Neural progenitor cell (in vitro differentiated cells): Measurements from ENCODE around the gene NCKAP5.

ENCODE experiments used
- EZH2 ChIP-seq: fragments of 200-600 bp; sonication (generic); IDR thresholded peaks from 2 replicates; pipeline ENCODE4 v1.6.1; 2017; ENCODE audit warnings: antibody characterized with exemption, mild to moderate bottlenecking, moderate library complexity
- EZH2phosphoT487 ChIP-seq: fragments of 200-600 bp; sonication (generic); IDR thresholded peaks from 2 replicates; pipeline ENCODE4 v1.6.1; 2017; ENCODE audit warnings: antibody characterized with exemption
- TF ChIP-seq, protein P1 (sequence below): fragments of 200-600 bp; sonication (generic); IDR thresholded peaks from 2 replicates; pipeline ENCODE4 v1.5.1; 2017; ENCODE audit warnings: antibody characterized with exemption, mild to moderate bottlenecking

DNA sequence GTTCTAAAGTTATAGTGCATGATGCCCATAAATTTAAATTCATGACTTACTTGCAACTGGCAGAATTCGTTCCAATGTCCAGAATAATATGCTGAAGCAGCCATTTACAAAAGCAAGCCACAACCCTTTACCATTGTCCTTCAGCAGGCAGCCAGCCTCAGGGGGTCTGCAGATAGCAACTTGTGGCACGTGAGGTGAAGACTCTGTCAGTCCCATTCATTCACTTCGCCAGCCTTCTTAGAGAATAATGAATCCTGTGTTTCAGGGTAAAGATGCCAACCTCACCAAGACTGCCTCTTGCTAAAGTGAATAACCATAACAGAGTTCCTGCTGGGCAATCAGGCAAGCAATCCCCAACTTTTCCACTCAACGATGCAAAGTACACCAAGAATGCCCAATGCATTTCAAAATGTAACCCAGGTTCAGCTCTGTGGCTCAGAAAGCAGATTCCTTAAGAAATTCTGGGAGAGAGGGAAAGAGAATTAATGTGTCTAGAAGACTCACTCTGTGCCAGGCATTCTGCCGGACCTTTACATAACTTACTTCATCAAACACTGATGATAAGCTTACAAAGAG is 315.4 kb downstream of the NCKAP5 start:
- TF ChIP-seq, protein P1, sequence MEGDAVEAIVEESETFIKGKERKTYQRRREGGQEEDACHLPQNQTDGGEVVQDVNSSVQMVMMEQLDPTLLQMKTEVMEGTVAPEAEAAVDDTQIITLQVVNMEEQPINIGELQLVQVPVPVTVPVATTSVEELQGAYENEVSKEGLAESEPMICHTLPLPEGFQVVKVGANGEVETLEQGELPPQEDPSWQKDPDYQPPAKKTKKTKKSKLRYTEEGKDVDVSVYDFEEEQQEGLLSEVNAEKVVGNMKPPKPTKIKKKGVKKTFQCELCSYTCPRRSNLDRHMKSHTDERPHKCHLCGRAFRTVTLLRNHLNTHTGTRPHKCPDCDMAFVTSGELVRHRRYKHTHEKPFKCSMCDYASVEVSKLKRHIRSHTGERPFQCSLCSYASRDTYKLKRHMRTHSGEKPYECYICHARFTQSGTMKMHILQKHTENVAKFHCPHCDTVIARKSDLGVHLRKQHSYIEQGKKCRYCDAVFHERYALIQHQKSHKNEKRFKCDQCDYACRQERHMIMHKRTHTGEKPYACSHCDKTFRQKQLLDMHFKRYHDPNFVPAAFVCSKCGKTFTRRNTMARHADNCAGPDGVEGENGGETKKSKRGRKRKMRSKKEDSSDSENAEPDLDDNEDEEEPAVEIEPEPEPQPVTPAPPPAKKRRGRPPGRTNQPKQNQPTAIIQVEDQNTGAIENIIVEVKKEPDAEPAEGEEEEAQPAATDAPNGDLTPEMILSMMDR, result no peak
- TF ChIP-seq EZH2, result no peak
- TF ChIP-seq EZH2phosphoT487, result no peak
